Neural crest cell (in vitro differentiated cells): ENCODE data around the gene LCN10. TPM values are rescaled to one million over a fixed set of nuclear protein-coding genes. Genes with fewer than 3 reads are reported as not detected.
A peak's percentile ranks its signal among the peaks of the same experiment; 100 is the strongest.

ENCODE experiments used
- DNase-seq: peaks from one replicate; pipeline ENCODE4 v3.0.0; 2021; ENCODE audit warnings: low read depth, mixed read lengths, low spot score
- H3K27ac Mint-ChIP-seq: one replicate; pipeline ENCODE4 v1.8.0; 2021; ENCODE audit warnings: mild to moderate bottlenecking, mixed read lengths; ENCODE audit not compliant: unreplicated experiment
- H3K27me3 Mint-ChIP-seq: 2 replicates; pipeline ENCODE4 v1.8.0; 2021; ENCODE audit warnings: low read depth, mild to moderate bottlenecking, mixed read lengths
- H3K36me3 Mint-ChIP-seq: 2 replicates; pipeline ENCODE4 v1.8.0; 2021; ENCODE audit warnings: low read depth, mild to moderate bottlenecking, mixed read lengths
- H3K4me1 Mint-ChIP-seq: 2 replicates; pipeline ENCODE4 v1.8.0; 2021; ENCODE audit warnings: mixed read lengths
- H3K4me3 Mint-ChIP-seq: one replicate; pipeline ENCODE4 v1.8.0; 2021; ENCODE audit warnings: mild to moderate bottlenecking, mixed read lengths
- H3K9me3 Mint-ChIP-seq: 2 replicates; pipeline ENCODE4 v1.8.0; 2021; ENCODE audit warnings: mixed read lengths
- total RNA-seq: library from RNA; stranded (reverse); gene quantifications from 2 replicates; pipeline ENCODE4 v1.2.1, GENCODE V29; 2021
- TF ChIP-seq, protein P1 (sequence below): fragments of 200-600 bp; sonication (generic); conservative IDR thresholded peaks from 2 replicates; pipeline ENCODE4 v1.5.0; 2021; ENCODE audit warnings: antibody characterized with exemption, mild to moderate bottlenecking

LCN10 gene
- total RNA-seq, 1 donor from 2014 or later, result not detected

GRCh38 chr9:136728548-136729123, 14.1 kb downstream of the LCN10 start:
- no peaks in the 10 kb centered on the region for H3K9me3 Mint-ChIP-seq
- H3K36me3 Mint-ChIP-seq, result peaks cover 19% of the 10 kb centered on the region
- TF ChIP-seq, protein P1, sequence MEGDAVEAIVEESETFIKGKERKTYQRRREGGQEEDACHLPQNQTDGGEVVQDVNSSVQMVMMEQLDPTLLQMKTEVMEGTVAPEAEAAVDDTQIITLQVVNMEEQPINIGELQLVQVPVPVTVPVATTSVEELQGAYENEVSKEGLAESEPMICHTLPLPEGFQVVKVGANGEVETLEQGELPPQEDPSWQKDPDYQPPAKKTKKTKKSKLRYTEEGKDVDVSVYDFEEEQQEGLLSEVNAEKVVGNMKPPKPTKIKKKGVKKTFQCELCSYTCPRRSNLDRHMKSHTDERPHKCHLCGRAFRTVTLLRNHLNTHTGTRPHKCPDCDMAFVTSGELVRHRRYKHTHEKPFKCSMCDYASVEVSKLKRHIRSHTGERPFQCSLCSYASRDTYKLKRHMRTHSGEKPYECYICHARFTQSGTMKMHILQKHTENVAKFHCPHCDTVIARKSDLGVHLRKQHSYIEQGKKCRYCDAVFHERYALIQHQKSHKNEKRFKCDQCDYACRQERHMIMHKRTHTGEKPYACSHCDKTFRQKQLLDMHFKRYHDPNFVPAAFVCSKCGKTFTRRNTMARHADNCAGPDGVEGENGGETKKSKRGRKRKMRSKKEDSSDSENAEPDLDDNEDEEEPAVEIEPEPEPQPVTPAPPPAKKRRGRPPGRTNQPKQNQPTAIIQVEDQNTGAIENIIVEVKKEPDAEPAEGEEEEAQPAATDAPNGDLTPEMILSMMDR, result no peak
- peak overlapping the region; percentile 86 for H3K4me3 Mint-ChIP-seq
- peaks cover 35% of the 10 kb centered on the region for H3K4me1 Mint-ChIP-seq
- peaks cover 15% of the 10 kb centered on the region for H3K27me3 Mint-ChIP-seq
- DNase-seq, result no peak
- no peak overlapping the region for H3K27ac Mint-ChIP-seq

GRCh38 chr9:136728080-136728547, 14.6 kb downstream of the LCN10 start:
- H3K27ac Mint-ChIP-seq, result no peak overlapping the region
- H3K9me3 Mint-ChIP-seq, result no peaks in the 10 kb centered on the region
- peak overlapping the region; percentile 59 for H3K4me3 Mint-ChIP-seq
- TF ChIP-seq, protein P1, result peak; percentile 90
- DNase-seq, result peak; percentile 93
- peaks cover 20% of the 10 kb centered on the region for H3K36me3 Mint-ChIP-seq
- H3K27me3 Mint-ChIP-seq, result peaks cover 15% of the 10 kb centered on the region
- H3K4me1 Mint-ChIP-seq, result peaks cover 35% of the 10 kb centered on the region

DNA sequence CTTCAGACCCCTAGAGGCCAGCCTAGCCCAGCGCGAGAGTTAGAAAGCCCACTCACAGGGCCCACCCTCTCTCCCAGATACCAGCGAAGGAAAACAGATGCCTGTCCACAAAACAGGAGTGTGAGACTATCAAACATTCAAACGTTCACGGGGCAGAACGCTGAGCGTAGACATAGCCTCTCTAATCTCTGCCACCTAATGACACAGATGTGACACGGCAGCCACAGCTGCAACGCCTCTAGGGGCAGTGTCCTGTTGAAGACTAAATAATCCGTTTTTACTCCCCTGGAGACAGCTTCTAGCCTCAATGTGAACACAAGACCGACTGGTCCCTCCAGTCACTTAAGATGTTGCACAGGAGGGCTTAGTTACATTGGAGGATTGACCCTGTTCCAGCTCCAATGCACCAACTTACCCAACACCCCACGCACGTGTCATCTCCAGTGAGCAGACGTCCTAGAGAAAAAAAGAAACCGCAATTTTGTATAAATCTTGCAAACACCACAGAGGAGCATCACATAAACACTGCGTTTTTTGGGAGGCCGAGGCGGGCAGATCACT, 16.0 kb downstream of the LCN10 start:
- Mint-ChIP-seq H3K27me3 (peaks cover 15% of the 10 kb centered on the region), H3K4me3 (peak overlapping the region; percentile 98), H3K4me1 (peaks cover 35% of the 10 kb centered on the region), H3K36me3 (peaks cover 20% of the 10 kb centered on the region), H3K27ac (peak overlapping the region; percentile 36), H3K9me3 (no peaks in the 10 kb centered on the region)
- no peak for DNase-seq
- TF ChIP-seq, protein P1, result peak; percentile 61

DNA sequence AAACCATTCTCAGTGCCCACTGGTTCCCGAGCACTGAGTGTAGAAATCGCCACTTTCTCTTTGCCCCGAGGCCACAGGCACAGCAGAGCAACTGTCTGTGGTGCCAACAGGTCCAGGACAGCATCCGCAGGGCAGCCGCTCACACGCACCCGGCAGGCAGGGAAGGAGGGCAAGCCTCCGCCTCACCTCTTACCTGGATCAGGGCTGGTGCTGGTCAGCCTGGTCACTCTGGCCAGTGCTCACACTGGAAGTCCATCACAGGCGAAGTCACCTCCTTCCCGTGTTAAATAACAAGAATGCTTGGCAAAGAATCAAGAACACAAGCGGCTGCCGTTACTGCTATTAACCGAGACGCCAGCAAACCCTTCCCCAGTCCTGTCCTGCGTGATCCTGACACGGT, 16.6 kb downstream of the LCN10 start:
- H3K4me1 Mint-ChIP-seq, result peaks cover 38% of the 10 kb centered on the region
- peak overlapping the region; percentile 98 for H3K4me3 Mint-ChIP-seq
- no peak overlapping the region for H3K27ac Mint-ChIP-seq
- peaks cover 16% of the 10 kb centered on the region for H3K27me3 Mint-ChIP-seq
- TF ChIP-seq, protein P1, result no peak
- H3K36me3 Mint-ChIP-seq, result peaks cover 22% of the 10 kb centered on the region
- no peaks in the 10 kb centered on the region for H3K9me3 Mint-ChIP-seq
- DNase-seq, result no peak

DNA sequence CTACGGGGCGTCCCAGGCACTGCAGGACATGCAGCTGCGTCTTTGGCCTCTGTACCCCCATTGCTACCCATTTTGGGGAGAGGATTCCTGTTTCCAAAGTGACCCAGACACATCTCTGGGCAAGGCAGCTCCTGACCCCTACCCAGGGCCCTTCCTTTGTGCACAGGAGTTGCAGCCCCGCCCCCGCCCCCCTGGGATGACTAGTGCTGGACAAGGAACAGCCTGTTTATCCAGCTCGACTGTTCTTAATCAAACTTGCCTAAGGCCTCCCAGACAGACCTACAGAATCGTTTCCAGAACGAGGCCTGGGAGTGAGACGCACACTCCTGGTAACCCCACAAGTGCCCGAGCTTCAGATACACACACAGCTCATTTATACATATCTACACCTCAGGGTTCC, 17.1 kb downstream of the LCN10 start:
- H3K4me1 Mint-ChIP-seq, result peaks cover 43% of the 10 kb centered on the region
- peak overlapping the region; percentile 98 for H3K4me3 Mint-ChIP-seq
- H3K27me3 Mint-ChIP-seq, result peaks cover 18% of the 10 kb centered on the region
- H3K36me3 Mint-ChIP-seq, result peaks cover 24% of the 10 kb centered on the region
- no peaks in the 10 kb centered on the region for H3K9me3 Mint-ChIP-seq
- TF ChIP-seq, protein P1, result no peak
- no peak overlapping the region for H3K27ac Mint-ChIP-seq
- no peak for DNase-seq
